ENCODE results near the gene ZNF521.

The ZNF521 gene

GRCh38 chr18:25348386-25349130, 3.4 kb downstream of the ZNF521 start:
- no peak for TF ChIP-seq CTCF (IDR thresholded peaks at IDR 0.05)

DNA sequence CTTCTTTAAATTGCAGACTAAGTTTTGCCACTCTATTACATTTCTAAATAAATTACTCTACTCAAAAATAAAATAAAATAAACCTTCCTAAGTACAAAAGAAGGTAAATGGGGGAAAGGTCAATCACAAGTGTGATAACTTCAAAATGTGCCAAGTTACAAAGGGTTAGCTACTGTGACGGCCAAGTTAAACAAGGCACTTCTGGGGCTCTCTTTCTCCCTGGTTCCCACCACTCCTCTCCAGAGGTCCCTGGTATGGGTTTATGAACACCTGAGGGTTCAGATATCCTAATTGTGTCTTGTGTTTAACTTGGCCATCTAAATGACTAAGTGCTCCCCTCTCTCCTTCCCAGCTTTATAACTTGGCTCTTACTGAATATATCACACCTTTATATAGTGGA, 5.4 kb downstream of the ZNF521 start:
- no peak for TF ChIP-seq CTCF (IDR thresholded peaks at IDR 0.05)

DNA sequence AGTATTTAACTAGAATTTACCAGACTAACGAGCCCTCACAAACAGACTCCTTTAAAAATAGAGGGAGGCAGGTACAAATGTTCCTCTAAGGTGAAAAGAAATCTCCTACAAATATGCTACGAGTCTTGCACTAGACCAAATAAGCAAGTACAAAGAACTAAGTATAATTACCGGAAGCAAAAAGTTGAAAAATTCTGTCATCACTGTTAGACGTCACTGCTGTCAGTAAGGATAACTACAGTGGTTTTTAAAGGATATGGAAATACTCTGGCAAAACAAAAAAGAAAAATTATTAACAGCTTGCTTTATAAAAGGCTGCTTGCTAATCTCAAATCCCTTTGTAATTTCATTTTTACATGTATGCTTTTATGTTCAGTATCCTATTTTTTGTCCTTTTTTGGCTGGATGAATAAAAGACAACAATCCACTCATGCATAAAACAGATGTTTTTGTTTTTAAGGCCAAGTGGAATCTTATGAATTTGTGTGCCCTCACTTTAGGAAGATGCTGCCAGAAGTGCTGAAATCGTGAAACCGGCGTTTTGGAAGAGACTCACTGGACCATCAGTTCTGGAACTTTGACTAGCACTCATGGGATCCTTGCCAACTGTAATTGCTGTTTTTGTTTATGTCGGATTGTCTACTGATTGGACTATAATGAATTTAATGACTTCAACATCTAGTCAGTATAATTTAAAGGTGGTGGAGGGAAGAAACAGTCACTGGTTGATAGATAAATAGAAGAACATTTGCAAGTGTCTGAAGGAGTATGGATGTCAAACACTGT, 6.7 kb downstream of the ZNF521 start:
- TF ChIP-seq CTCF (IDR thresholded peaks at IDR 0.05), result no peak

DNA sequence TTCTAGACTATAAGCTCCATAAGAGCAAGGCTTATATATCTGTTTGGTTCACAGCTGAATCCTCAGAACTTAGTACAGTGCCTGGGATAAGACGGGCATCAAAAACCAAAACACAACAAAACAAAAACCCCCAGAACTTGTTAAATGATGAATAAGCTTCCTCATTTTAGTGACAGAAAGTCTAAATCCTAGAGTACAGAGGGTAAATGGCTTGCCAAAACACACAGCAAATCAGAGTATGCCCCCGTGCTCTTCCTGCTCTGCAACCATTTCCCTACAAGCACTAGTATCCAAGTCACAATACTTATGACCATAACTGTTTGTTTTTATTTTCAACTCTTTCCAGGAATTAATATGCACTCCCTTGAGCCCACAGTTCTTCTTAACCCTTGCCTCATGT, 10.1 kb downstream of the ZNF521 start:
- TF ChIP-seq CTCF (IDR thresholded peaks at IDR 0.05), result no peak

GRCh38 chr18:25340762-25341161, 11.2 kb downstream of the ZNF521 start:
- TF ChIP-seq CTCF (IDR thresholded peaks at IDR 0.05), result no peak

GRCh38 chr18:25335676-25336075, 16.3 kb downstream of the ZNF521 start:
- no peak for TF ChIP-seq CTCF (IDR thresholded peaks at IDR 0.05)

GRCh38 chr18:25335062-25335461, 16.9 kb downstream of the ZNF521 start:
- no peak for TF ChIP-seq CTCF (IDR thresholded peaks at IDR 0.05)
